Lower leg skin (tissue), 3 donors: Measurements from ENCODE around the gene FAM114A2.

ENCODE experiments used
- POLR2A ChIP-seq, 2 donors: fragments of 450-650 bp; IDR thresholded peaks; one replicate each; pipeline ENCODE4 v1.6.1; 2016 to 2017; ENCODE audit warnings: antibody characterized with exemption in 2 of 2, mild to moderate bottlenecking in 1 of 2, moderate library complexity in 1 of 2
- TF ChIP-seq, protein P1 (sequence below), 3 donors: fragments of 450-650 bp; IDR thresholded peaks; one replicate each; pipeline ENCODE4 v1.5.1; 2016; ENCODE audit warnings: antibody characterized with exemption in 3 of 3, mild to moderate bottlenecking in 3 of 3, moderate library complexity in 2 of 3

GRCh38 chr5:153981905-153982605 lies 56.7 kb downstream of the FAM114A2 start:
- TF ChIP-seq, protein P1, sequence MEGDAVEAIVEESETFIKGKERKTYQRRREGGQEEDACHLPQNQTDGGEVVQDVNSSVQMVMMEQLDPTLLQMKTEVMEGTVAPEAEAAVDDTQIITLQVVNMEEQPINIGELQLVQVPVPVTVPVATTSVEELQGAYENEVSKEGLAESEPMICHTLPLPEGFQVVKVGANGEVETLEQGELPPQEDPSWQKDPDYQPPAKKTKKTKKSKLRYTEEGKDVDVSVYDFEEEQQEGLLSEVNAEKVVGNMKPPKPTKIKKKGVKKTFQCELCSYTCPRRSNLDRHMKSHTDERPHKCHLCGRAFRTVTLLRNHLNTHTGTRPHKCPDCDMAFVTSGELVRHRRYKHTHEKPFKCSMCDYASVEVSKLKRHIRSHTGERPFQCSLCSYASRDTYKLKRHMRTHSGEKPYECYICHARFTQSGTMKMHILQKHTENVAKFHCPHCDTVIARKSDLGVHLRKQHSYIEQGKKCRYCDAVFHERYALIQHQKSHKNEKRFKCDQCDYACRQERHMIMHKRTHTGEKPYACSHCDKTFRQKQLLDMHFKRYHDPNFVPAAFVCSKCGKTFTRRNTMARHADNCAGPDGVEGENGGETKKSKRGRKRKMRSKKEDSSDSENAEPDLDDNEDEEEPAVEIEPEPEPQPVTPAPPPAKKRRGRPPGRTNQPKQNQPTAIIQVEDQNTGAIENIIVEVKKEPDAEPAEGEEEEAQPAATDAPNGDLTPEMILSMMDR (IDR thresholded peaks at IDR 0.05), result no peak
- TF ChIP-seq POLR2A (IDR thresholded peaks at IDR 0.05), result no peak
